ENCODE data around the gene SLC16A10.
A peak's percentile ranks its signal among the peaks of the same experiment; 100 is the strongest.
"Not testable (repeated sequence)": the region's sequence is repeated elsewhere in the genome, so short reads cannot be mapped to it uniquely, and the experiment has no call there.

The SLC16A10 gene

GRCh38 chr6:111189666-111190210, 102.4 kb downstream of the SLC16A10 start:
- DNase-seq: not testable (repeated sequence)

GRCh38 chr6:111190637-111191036, 103.3 kb downstream of the SLC16A10 start:
- DNase-seq: no peak

GRCh38 chr6:111191136-111191535, 103.8 kb downstream of the SLC16A10 start:
- DNase-seq: not testable (repeated sequence)

- no peak for DNase-seq
These were observed 105.7 kb downstream of the SLC16A10 start for GRCh38 chr6:111192911-111193555.

GRCh38 chr6:111195656-111196055, 108.4 kb downstream of the SLC16A10 start:
- DNase-seq: no peak

GRCh38 chr6:111198841-111199240, 111.5 kb downstream of the SLC16A10 start:
- DNase-seq: no peak

GRCh38 chr6:111199935-111200334, 112.6 kb downstream of the SLC16A10 start:
- DNase-seq: no peak

GRCh38 chr6:111200350-111201243, 113.3 kb downstream of the SLC16A10 start:
- DNase-seq: no peak

GRCh38 chr6:111201244-111201554, 113.9 kb downstream of the SLC16A10 start:
- DNase-seq: no peak

GRCh38 chr6:111201764-111202163, 114.5 kb downstream of the SLC16A10 start:
- DNase-seq: no peak

- not testable (repeated sequence) for DNase-seq
These were observed 116.2 kb downstream of the SLC16A10 start for GRCh38 chr6:111203539-111203938.

- DNase-seq: no peak
These were observed 117.0 kb downstream of the SLC16A10 start for GRCh38 chr6:111204305-111204704.

- DNase-seq: no peak
These were observed 117.6 kb downstream of the SLC16A10 start for GRCh38 chr6:111204881-111205280.

GRCh38 chr6:111205502-111205901, 118.2 kb downstream of the SLC16A10 start:
- no peak for DNase-seq

- DNase-seq: no peak
These were observed 120.0 kb downstream of the SLC16A10 start for GRCh38 chr6:111207141-111207858.

- DNase-seq: no peak
These were observed 121.6 kb downstream of the SLC16A10 start for GRCh38 chr6:111208933-111209332.

GRCh38 chr6:111210194-111210728, 123.0 kb downstream of the SLC16A10 start:
- DNase-seq: peak; percentile 66

- no peak for DNase-seq
These were observed 124.2 kb downstream of the SLC16A10 start for GRCh38 chr6:111211411-111212030.

- DNase-seq: no peak
These were observed 125.3 kb downstream of the SLC16A10 start for GRCh38 chr6:111212625-111213024.

GRCh38 chr6:111215131-111215530, 127.8 kb downstream of the SLC16A10 start:
- DNase-seq: no peak

- DNase-seq: no peak
These were observed 132.5 kb downstream of the SLC16A10 start for GRCh38 chr6:111219785-111220184.

GRCh38 chr6:111220383-111221031, 133.2 kb downstream of the SLC16A10 start:
- DNase-seq: no peak
